ENCODE data around the gene NRN1.
"Not testable (repeated sequence)": the region's sequence is repeated elsewhere in the genome, so short reads cannot be mapped to it uniquely, and the experiment has no call there.

NRN1 gene, protein sequence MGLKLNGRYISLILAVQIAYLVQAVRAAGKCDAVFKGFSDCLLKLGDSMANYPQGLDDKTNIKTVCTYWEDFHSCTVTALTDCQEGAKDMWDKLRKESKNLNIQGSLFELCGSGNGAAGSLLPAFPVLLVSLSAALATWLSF

GRCh38 chr6:6006428-6007365, at the start of gene NRN1:
NRN1 (minus strand) TSS chr6:6006925; CDS start chr6:6006749, 176 bp downstream.
- DNase-seq = peak in 1 of 2 donors; percentile 14

- no peak for DNase-seq
These were observed 45.5 kb upstream of the NRN1 start for GRCh38 chr6:6052216-6052615.

- no peak for DNase-seq
These were observed 40.0 kb upstream of the NRN1 start for GRCh38 chr6:6046716-6047115.

GRCh38 chr6:6039946-6040509, 33.3 kb upstream of the NRN1 start:
- no peak for DNase-seq

DNA sequence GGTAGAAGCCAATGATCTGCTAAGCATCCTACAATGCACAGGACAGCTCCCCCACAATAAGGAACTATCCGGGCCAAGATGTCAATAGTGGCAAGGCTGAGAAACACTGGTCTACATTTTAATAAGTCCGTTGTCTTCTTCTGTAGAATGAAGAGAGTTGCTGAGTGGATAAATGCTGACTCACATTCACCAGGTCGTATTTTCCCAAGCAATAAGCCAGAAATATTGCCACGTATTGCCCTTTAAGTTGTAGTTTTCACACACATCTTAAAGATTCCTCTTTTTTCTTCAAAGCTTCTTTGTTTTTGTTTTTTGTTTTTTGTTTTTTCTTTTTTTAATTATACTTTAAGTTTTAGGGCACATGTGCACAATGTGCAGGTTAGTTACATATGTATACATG, 30.5 kb upstream of the NRN1 start:
- no peak for DNase-seq

DNA sequence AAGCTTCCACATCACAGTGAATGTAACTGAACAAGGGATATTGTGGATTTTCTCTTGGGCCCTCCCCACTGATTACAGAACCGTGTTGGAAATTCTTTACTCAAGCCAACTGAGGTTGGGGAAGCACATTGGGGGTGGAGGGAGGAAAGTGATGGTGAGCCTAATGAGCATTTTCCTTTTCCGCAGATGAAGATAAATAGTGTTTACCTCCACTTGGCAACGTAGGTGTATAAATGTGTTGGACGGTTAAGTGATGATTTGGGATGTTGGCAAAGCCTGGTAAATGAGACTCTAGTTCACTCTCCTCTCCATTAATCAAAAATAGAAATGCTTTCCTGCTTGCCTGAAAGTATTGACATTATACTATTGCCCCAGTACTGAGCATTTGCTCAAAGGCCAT, 27.1 kb upstream of the NRN1 start:
- DNase-seq = no peak

DNA sequence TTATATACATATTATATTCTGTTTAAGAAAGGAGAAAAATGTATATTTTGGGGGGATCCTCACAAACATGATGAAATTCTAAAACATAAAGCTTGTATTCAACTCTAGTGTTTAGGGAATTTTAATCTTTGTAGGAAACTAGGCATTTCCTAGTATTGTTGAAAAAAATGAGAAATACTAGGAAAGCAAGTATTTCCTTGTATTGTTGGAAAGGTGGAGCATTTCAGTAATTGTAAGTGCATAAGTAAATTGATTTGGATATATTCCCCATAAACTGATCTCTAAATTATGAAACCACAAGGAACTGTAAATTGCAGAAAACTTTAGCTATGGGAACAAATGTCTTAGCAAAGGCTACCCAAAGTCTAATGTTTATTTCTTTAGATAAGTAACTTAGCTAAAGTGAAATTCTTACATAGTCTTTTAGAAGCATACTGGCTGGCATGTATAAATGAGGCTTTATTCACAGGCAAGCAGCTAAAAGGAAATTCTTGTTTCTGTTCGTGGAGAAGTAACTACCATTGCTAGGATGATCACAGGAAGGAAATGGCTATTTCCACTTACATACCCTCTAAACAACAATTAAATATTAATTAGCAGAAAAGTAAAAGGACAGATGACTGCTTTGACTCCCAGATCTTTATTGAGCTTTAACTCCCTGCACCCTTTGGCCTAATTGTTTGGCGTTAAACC, 19.9 kb upstream of the NRN1 start:
- no peak for DNase-seq

GRCh38 chr6:6025736-6026135, 19.0 kb upstream of the NRN1 start:
- DNase-seq = no peak

DNA sequence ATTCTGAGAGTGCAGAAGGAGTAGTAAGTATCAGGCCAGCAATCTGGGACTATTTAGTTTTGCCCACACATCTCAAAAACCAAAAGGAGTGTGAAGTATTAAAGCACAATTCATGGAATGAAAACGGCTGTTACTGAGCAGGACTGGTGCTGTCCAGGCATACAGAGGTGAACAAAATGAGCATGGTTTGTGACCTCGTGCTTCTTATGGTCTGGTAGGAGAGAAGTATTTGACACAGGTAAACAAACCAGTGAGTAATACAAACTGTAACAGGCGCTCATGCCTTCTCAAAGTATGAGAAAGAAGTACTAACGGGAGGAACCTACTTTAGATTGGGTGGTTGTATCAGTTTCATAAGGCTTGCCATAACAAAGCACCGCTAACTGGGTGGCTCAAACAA, 17.5 kb upstream of the NRN1 start:
- DNase-seq = no peak

GRCh38 chr6:6022841-6023240, 16.1 kb upstream of the NRN1 start:
- DNase-seq = not testable (repeated sequence)

DNA sequence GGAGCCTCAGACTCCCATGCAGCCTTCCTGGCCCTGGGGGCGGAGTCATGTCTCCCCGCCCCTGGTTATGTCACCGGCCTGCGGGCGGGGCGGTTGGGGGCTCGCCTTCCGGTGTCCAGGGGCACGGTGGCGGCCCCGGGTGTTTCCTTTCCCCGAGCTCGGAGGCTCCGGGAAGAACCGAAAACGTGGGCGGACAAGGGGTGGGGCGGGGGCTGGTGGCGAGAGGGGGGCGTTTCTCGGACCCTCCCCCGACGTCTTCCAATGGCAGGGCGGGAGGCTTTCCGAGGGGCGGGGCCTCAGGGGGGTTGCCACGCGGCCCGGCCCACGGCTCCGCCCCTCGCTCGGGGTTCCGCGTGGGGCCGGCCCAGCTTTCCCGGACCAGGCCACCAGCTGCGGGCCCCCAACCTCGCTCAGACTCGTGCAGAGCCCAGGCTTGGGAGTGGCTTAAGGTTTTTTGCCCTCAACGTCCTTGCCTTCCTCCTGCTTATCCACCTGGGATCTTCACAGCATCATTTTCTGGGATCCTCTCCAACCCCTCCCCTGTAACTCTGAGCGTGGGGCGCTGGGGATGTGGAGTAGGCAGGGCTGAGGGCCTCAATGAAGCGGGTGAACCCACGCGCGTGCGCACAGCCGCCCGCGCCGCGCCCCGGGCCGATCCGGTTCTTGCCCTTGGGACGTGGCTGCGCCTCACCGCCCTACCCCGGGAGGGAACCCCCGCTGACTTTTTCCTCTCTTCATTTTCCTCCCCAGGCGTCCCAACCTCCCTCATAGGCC, 2.1 kb upstream of the NRN1 start:
- DNase-seq = peak in 1 of 2 donors; percentile 38

- DNase-seq = no peak
These were observed 1.4 kb upstream of the NRN1 start for GRCh38 chr6:6008089-6008647.

- no peak for DNase-seq
These were observed 802 bp upstream of the NRN1 start for GRCh38 chr6:6007366-6008088.

DNA sequence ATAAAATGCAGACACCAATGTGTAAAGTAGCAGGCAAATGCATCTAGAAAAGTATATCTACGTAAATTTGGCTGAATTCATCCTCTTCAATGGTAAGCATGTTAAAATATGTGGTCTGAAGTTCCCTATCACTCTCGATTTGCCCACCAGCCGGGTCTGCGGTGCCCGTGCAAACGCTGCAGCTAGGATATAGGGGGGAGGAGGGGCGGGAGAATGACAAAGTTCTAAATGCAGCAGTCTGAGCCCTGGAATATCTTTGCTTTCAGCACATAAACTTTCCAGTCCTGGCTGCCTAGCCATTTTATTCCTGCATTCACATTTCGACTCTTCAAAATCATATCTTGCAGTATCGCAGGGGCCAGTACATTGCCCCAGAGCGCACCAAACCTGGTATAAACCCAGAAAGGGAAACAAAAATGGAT, 708 bp downstream of the NRN1 start:
- DNase-seq = no peak

GRCh38 chr6:6005051-6006005, 1.4 kb downstream of the NRN1 start:
- DNase-seq = no peak

GRCh38 chr6:6004390-6004995, 2.2 kb downstream of the NRN1 start:
- no peak for DNase-seq

DNA sequence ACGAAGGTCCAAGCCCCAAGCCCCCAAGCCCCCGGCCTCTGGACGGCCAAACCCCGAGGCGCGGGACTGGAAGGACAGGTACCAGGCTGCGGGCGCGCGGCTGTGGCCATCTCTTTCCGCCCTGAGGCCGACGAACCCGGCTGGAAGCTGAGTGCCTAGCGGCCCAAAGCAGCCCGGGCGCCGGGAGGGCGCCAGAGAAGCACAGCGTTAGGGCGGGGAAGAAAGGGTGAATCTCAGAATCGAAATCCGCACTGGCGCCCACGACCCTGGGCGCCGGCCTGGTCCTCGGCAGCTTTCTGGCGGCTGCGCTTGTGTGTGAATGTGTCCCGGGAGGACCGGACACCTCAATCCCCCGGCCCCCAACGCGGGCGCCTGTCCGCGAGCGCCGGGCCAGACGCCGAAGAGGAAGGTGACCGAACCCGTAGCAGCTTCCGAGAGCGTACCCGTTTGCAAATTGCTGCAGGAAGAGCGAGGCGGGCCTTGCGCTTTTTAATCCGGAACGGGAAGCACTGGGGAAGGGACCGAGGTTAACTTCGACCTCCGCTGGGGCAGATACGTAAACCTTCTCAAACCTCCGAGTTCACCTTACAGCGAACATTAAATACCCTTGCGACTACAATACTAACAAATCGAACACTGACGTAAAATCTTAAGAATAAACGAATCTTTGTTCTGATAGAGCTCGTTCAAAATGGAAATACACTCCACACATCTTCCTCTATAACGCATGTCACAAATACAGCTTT, 2.9 kb downstream of the NRN1 start:
- DNase-seq = peak in 1 of 2 donors; percentile 16

DNA sequence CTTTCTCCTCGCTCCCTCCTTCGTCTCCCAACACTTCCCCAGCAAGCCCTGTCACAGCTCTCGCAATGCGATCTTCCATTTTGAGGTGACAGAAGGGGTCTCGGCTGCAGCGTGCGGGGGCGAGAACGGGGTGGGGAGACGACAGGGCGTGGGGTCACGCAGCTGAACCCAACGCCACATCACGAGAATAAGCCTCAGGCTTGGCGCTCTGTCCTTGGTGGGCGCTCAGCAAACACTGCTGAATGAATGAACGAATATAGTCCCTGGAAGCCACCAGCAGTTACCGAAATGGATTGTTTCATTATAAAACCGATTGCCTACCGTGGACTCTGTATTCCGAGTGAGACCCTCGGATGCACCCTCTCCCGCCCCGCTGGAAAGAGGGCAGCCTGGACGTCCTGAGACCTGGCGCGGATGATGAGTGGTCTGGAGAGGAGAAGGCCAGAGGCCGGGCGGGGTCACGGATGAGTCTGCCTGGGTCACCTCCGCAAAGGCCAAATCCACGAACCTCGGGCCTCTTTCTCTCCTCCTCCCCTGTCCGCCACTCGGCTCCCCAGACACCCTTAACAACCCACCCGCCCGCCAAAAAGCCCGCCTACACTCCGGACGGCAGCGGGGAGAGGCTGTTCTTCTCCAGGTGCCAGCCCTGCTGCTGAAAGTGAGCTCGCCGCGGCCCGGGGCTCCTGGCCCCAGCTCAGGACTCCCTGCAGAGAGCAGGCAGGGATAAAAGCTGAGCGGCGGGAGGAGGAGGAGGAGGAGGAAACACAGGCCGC, 3.7 kb downstream of the NRN1 start:
- DNase-seq = peak in 1 of 2 donors; percentile 17
